NOMO-1 treated with dmso at 0.1 percent for 144 hours (cell line): ENCODE measurements around the gene TCF7L1.
A peak's percentile ranks its signal among the peaks of the same experiment; 100 is the strongest.

ENCODE experiments used
- DNase-seq: peaks from one replicate; lab custom pipeline; 2025; ENCODE audit not compliant: unreplicated experiment; lab: John Stamatoyannopoulos, UW

Gene TCF7L1

DNA sequence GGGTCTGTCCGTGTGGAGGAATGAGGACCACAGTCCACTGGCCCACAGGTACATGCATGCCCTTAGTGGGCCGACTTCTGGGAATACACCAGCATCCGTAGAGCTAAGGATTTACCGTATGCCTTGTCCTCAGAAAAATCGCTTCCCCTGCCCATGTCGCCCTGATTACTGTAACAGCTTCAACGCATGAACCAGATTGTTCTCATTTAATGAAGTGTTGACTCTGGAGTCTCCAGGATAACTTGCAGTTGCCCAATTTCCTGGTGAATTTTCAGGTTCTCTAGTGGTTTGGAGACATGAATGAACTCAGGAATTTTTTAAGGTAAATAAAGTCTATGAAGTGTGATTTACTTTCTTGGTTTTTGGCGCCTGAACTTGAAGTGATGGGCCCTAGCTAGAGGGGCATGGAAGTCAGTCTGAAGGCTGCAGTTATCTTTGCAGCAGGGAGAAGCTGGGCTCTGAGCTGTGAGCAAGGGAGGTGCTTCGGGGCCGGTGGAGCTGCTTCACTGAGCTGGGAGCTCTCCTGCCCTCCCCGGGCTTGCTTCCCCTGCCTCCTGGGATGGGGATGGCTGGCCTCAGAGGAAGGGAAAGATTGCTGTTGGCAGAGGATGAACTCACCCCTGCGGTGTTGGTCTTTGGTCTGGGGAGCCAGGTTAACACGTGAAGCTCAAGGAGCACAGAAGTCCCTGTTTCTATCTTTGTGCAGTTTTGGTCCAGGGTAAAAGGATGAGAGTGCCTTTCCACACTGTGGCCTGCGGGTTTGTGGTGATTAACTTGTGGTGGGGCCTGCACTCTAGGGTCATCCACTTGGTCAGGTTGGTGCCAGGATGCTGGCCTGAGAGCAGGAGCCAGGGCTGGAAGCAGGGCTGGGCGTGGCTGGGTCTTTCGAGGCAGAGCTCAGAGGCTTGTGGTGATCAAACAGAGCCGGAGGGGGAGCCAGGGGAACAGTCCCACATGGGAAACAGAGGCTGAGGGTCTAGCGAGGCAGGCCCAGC is 28.1 kb downstream of the TCF7L1 start:
- no peak for DNase-seq

DNA sequence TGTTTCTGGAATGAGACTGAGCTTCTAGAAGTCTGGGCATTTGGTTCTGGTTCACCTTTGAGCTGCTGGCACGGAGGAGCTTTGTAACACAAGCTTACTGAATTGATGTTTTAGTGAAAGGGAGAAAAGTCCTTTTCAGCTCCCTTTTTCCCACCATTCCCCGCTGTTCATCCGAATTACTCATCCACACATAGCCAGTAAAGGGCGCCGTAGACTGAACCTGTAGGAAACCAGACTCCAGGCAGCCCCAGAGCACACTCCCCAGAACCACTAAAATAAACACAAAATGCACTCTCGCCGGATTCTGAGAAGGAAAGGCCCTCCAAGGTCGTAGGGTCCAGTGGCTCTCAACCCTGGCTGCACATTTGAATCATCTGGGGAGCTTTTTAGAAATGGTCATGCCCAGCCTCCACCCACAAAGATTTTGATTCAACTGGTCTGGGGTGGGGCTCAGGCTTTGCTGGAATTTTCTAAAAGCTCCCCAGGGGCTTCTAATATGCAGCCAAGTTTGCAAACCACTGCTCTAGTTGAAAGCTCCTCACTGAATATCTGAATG is 29.6 kb downstream of the TCF7L1 start:
- no peak for DNase-seq

DNA sequence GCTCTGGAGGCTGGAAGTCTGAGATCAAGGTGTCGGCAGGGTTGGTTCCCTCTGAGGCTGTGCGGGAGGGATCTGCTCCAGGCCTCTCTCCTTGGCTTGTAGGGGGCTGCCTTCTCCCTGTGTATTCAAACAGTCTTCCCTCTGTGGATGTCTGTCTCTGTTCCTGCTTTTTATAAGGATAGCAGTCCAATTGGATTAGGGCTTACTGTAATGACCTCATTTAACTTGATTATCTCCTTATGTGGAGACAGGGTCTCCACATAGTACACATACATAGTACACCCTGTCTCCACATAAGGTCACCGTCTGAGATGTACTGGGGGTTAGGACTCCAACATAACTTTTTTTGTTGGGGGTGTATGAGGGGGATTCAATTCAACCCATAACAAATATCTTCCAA is 30.5 kb downstream of the TCF7L1 start:
- DNase-seq = no peak

DNA sequence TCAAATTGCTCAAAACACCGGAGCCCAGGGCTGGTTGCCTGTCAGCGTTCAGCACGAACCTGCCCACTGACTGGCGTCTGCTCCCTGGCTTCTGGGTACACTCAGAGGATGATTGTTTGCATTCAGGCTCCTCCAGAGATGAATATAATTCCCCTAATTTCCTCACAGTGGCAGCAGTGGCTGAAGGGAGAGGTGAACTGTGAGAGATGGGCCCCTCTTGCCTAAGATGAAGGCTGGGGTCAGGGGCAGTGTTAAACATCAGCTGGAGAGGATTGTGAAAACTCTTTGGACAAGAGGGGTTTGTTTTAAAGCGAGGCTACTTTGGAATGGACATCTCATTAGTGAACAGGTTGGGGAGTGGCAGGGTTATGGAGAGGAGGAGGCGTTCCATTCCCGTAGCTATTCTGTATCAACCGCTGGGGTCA is 31.0 kb downstream of the TCF7L1 start:
- DNase-seq = no peak

DNA sequence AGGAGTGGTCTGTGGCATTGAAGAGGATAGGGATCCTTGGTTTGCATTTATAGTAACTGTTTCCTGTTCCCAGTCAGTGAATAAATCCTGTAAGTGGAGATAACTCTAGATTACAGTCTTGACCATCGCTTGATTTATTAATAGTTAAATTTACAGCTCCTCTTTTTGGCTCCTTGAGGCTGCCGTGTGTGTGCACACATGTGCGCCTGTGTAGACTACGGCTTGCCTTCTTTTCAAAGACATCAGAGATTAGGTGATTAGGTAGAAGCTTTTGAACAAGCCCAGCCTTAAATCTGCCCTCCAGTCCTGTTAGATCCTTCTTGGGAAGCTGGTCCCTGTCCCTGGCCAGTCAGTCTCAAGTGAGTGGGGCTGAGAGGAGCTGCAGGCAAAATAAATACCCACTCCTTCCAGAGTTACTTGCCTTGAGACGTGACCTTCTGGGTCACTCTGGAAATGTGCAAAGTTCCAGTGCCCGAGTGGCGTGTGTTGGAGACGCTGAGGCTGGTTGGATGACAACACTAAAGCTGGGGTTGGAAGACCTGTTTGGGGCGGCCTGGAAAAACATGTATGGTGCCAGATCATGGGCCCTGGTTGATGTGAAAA is 32.0 kb downstream of the TCF7L1 start:
- DNase-seq = no peak

DNA sequence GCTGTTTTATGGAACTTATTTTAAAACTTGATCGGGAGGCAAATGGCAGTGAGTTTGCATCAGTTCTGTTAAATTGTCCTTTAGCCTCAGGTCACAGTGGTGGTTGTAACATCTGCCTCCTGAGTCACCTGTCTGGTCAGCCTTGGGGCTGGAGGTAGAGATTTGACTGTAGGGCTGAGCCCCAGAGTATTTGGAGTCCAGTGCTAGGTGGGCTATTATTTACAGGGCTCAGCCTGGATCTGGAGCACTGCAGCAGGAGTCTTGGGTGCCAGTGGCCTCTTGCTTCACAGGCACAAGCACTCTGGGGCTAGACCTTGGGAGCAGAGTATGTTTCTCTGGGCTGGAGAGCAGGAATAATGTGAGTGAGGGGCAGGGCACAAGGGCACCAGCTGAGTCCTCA is 32.8 kb downstream of the TCF7L1 start:
- no peak for DNase-seq

DNA sequence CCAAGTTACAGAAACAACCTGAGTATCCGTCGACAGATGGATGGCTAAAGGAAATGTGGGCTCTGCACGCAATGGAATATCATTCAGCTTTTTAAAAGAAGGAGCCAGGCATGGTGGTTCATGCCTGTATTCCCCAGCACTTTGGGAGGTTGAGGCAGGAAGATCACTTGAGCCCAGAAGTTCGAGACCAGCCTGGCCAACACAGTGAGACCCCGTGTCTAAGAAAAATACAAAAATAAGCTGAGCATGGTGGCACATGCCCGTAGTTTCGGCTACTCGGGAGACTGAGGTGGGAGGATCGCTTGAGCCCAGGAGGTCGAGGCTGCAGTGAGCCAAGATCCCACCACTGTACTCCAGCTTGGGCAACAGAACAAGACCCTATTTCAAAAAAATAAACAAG is 34.3 kb downstream of the TCF7L1 start:
- no peak for DNase-seq

DNA sequence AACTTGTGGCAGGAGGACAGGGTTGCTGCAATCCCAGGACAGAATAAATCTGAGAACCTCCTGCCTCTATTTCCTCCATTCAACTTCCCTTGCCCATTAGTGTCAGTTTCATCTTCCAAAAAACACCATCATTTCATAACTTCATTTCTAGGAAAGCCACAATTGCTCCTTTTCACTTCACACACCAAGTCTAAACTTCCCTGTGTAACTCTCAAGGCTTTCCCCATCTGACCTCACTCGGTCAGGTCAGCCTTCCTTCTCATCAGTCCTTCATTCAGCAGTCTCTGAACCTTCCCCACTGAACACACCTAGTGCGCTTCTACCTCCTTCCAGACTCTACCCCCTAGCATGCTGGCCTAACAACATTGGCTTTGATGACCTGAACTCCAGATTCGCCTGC is 35.8 kb downstream of the TCF7L1 start:
- DNase-seq = no peak

DNA sequence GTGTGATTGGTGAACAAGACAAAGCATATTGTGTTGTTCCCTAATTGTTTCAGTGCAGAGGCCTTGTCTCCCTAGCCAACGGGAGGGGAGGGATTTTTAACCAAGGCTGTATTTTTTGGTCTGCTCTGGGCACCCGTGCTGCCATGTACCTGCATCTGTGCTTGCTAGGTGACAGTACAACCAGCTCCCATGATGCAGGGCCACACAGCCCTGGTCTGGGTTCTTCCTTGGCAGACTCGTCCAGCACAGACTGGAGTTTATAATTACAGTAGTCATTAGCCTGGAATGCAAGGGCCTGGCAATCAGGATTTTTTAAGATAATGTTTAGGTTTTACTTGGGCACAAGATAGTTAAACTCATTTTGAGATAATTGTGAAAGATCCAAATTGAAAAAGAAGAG is 36.4 kb downstream of the TCF7L1 start:
- no peak for DNase-seq

DNA sequence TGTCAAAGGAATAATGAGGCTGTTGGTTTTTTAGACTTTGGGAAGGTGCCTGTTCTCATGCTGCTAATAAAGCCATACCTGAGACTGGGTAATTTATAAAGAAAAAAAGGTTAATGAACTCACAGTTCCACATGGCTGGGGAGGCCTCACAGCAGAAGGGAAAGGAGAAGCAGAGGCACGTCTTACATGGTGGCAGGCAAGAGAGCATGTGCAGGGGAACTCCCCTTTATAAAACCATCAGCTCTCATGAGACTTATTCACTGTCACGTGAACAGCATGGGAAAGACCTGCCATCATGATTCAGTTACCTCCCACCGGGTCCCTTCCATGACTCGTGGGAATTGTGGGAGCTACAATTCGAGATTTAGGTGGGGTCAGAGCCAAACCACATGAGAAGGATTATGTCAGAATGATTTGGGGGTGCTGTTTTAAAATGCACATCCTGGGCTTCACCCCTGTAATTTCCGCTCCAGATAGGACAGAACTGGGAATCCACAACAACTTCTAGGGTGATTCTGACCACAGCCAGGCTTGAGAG is 37.8 kb downstream of the TCF7L1 start:
- no peak for DNase-seq

DNA sequence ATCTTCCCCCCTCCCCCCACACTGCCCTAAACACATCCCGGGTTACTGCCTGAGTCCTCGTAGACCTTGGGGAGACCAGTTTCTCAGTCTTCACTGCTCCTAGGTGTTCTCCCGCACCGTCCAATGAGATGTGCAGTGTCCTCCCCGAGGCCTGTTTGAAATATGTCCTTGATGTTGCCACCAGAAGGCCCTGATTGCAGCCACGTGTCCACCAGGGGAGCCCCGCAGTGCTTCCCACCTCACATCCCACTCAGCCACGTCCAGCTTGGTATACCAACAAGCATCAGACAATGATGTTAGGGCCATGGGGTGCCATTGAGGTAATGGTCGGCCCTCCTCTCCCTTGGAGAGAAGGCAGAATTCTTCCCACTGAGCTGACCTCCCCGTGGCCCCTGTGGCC is 38.7 kb downstream of the TCF7L1 start:
- no peak for DNase-seq

DNA sequence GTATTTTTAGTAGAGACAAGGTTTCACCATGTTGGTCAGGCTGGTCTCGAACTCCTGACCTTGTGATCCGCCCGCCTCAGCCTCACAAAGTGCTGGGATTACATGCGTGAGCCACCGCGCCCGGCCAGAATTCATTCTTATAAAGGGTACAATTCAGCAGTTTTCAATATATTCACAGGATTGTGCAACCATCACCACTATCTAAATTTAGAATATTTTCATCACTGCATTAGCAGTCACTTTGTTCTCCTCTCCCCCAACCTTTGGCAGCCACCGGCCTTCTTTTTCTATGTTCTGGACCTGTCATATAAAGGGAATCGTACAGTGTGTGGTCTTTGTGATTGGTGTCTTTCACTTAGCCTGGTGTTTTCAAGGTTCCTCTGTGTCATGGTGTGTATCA is 40.7 kb downstream of the TCF7L1 start:
- peak; percentile 5 for DNase-seq

DNA sequence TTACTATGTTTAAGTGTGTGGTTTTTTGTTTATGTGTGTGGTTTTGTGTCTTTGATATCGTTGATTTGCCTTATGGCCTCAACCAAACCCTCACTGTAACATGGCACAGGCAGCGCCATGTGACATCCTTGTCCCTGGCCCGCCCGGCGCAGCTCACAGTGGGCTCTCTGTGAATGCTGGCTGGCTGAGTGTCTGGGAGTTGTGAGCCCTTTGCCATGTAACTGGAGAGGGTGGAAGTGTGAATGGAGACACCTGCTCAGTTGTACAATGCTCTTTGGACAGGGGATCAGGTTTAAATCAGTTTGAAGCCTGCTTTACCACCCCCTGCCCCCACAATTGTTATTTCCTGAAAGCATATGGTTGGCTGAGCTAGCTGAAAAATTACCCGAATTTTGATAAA is 41.8 kb downstream of the TCF7L1 start:
- DNase-seq = no peak

DNA sequence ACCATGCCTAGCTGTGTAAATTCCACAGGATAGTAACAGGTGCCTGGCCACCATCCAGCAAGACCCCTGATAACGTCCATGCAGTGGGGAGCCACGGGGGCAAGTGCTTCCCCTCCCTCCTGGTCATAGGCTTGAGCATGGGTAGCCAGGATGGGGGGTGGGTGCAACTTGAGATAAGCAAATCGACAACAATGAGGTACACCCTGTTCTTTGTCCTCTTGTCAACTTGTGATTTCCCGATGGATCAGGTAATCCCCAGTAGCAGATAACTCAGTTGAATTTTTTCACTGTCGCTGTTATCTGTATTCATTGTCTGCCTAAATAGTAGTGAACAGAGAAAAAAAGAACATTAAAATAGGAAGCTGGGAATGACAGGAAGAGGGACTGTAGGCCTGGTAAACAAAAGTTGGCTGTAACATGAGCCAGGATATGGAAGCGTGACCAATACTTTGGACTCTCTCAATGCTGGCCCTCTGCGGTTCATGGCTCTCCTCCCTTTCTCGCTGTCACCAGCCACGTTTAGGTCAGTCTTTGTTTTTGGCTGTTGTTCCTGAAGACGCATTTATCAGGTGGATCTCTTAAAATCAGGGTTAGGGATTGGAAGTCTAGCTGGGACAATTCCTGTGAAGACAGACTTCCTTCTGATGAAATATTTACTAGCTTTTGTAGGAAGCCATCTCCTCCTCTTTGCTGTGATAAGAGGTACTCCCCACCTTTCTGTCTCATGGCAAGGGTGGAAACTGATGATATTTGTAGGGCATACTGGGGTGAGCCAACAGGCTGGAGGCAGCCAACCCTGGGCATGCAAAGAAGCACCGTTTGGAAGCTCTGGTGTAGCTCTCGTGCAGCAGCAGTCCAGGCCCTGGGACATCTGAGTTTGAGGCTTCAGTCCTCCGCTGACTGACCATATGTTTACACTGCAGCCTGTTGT is 42.4 kb downstream of the TCF7L1 start:
- no peak for DNase-seq

DNA sequence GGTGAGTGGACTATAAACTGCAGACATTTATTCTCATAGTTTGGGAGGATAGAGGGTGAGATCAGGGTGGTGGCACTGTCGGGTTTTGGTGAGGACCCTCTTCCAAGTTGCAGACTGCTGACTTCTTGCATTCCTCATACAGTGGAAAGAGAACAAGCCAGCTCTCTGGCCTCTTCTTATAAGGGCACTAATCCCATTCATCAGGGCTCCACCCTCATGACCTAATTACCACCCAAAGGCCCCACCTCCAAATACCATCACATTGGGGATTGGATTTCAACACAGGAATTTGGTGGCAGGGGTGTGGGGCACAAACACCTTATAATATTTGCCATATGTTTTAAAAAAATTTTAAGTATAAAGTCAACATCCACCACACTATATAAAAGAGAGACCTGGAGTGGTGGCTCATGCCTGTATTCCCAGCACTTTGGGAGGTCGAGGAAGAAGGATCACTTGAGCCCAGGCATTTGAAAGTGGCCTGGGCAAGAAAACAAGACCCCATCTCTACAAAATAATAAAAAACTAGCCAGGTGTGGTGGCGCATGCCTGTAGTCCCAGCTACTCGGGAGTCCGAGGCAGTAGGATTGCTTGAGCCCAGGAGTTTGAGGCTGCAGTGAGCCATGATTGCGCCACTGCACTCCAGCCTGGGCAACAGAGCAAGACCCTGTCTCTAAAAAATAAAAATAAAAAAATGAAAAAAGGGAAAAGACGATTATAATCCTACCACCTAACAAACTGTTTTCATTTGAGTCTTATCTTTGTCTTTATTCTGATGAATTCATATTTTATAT is 44.0 kb downstream of the TCF7L1 start:
- DNase-seq = no peak

DNA sequence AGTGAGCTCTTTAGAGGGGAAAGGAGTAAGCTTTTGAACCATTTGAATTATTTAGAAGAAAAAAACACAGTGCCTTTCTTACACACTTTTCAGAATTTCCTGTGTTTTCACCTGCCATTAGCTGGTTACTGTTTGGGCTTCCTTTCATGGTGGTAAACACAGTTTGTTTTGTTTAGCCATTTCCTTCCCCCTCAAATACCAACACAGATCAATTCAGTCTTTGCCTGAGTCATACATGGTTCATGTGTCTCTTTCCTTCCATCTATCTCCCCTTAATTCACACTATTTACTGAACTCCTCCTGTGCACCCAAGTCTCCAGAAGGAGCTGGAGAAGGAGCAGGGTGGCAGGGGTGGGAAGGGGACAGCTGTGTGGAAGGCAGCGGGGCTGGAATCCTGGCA is 45.0 kb downstream of the TCF7L1 start:
- DNase-seq = no peak

DNA sequence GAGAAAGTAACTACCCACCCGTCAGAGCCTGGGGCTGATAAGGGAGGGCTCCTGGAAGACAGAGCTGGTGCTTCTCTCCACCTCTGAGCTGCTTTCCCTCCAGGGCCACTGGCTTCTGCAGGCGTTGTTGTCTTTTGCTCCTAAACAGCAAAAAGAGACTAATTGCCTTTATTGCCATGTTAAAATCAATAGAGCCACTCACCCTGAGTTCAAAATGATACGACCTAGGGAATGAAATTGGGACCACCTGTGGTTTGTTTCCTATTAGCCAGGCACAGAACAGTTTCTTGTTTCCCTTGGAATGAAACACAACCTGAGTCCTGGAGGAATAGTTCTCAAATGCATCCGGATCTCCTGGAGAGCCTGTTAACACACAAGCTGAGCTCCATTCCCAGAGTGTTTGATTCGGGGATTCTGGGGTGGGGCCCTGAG is 45.8 kb downstream of the TCF7L1 start:
- DNase-seq = no peak

DNA sequence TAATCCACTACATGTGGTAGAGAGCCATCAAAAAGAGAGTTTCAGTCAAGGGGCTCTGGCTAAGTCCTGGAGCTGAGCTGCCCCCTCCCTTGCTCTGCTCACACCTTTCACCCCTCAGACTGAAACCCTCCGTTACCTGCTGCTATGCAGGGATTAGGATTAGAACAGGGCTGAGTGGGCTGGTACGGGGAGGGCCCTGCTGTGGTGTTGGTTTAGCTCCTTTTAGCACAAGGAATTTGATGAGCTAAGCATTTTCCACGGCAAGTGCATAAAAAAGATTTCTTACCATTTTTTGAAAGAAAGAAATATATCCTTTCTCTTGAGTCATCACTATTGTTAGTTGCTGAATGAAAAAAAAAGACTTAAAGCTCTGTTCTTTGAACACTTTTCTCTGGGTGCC is 46.3 kb downstream of the TCF7L1 start:
- no peak for DNase-seq

DNA sequence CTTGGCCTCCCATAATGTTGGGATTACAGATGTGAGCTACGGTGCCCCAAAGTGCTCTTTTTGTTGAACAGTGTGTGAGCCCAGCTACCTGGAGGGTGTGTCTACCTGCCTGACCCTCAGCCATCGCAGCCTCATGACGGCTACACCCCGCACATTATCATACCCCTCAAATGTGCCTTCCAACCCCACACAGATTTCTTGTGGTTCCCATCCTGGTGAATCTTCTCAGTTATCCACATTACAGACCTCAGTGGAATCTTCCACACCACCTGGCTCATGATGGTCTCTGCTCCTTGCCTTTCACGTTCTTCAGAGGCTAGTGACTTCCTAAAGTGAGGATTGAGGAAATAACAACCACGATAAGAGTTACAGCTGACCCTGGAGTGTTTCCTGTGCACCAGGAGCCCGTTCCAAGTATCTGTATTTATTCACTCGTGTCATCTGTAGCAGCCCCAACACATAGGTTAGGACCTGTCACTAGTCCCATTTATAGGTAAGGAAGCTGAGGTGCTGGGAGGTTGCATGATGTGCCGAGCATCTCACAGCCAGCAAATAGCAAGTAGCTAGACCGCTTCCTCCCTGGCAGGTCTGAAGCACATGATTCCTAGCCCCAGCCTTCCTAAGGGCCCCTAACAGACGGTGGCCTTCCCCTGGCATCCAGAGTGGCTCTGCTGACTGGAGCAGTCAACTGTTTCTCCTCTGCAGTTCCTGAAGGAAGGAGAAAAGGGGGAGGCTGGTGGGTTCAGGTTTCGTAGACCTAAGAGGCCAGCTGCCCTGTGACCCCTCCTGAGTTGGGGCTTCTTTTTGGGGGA is 47.3 kb downstream of the TCF7L1 start:
- no peak for DNase-seq
